Mononuclear cell (primary cell): ENCODE measurements around the gene ACSS1. TPM values are rescaled to one million over a fixed set of nuclear protein-coding genes. Genes with fewer than 3 reads are reported as not detected.
A peak's percentile ranks its signal among the peaks of the same experiment; 100 is the strongest.

Experiments
- H3K27me3 ChIP-seq: 2 replicates; pipeline ENCODE4 v1.6.0; 2011; ENCODE audit warnings: low read length, control low read depth; ENCODE audit not compliant: insufficient read depth
- H3K4me1 ChIP-seq: 2 replicates; pipeline ENCODE4 v1.5.1; 2011; ENCODE audit warnings: mild to moderate bottlenecking, low read length, control low read depth; ENCODE audit not compliant: insufficient read depth
- H3K4me3 ChIP-seq: 2 replicates; pipeline ENCODE4 v1.5.1; 2011; ENCODE audit warnings: mild to moderate bottlenecking, low read length, moderate library complexity
- H3K9me3 ChIP-seq: 2 replicates; pipeline ENCODE4 v1.5.1; 2011; ENCODE audit warnings: low read depth, mild to moderate bottlenecking, control low read depth, low read length
- total RNA-seq: library from RNA; depleted of rRNA; stranded (reverse); fragments of >200 nt; gene quantifications from one replicate; pipeline ENCODE4 v1.2.3, GENCODE V29; 2012

ACSS1 gene
- total RNA-seq, 1 donor, result 8.0 TPM

DNA sequence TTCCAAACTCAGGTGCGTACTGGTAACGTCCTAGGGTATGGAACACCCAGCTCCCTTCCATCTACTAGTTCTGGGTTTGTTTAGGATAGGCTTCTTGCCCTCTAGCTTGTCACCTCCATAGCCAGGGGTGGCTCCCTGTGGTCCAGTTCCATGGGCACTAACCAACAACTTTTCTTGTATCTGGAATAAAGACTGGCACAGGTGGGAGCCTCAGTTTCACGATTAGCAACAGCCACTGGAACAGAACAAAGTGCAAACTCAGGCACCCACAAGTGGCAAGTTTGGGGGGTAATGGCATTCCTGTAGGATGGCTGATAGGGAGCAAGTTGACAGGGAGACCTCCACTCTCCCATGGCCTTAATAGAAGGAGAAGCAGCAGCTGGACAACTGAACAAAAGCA lies 59.8 kb downstream of the ACSS1 start:
- Histone ChIP-seq H3K4me1 (peaks cover 20% of the 10 kb centered on the region), H3K27me3 (no peaks in the 10 kb centered on the region), H3K4me3 (no peak overlapping the region), H3K9me3 (no peaks in the 10 kb centered on the region)

- Histone ChIP-seq H3K4me1 (peaks cover 27% of the 10 kb centered on the region), H3K4me3 (no peak overlapping the region), H3K27me3 (no peaks in the 10 kb centered on the region)
These were observed 61.2 kb downstream of the ACSS1 start for GRCh38 chr20:24996449-24997377.

GRCh38 chr20:24995741-24996448 lies 62.0 kb downstream of the ACSS1 start:
- peaks cover 35% of the 10 kb centered on the region for H3K4me1 ChIP-seq
- no peaks in the 10 kb centered on the region for H3K9me3 ChIP-seq
- H3K4me3 ChIP-seq, result no peak overlapping the region
- no peaks in the 10 kb centered on the region for H3K27me3 ChIP-seq

More at GRCh38 chr20:24996449-24997377, 61.2 kb downstream of the ACSS1 start:
- no peaks in the 10 kb centered on the region for H3K9me3 ChIP-seq

DNA sequence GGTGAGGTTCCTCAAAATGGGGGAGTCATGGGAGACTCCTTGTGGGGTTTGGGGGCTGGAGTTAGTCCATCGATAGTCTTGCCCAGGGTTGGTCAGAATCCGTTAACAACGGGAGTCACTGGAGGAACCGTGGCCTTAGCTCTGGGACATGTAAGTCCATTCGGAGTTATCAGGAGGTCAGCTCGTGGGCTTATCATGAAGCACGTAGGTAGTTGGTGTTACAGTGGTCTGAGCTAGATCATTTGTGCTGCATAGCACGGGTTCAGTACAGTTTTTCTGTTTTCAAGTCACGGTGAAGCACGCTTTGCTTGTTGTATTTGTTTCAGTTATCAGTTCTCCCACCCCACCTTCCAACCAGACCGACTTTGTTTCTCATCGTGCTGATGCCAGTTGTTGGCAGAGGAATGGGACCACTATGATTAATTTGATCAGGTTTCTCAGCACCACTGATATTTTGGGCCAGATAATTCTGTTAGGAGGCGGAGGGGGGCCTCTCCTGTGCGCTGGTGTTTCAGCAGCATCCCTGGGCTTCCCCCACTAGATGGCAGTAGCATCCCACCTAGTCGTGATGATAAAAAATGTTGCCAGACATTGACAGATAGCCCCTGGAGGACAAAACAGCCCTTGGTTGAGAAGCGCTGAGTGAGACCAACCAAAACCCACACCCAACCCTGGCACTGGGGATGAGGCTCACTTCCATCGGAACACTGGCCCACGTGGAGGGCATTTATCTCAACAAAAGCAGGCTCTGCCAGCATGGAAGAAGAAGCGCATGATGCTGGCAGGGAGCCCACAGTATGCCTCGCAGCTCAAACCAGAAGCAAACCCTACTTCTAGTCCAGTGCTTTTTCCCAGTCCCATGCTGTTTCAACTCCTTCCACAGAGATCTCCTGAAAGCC lies 63.2 kb downstream of the ACSS1 start:
- Histone ChIP-seq H3K4me1 (peaks cover 39% of the 10 kb centered on the region), H3K4me3 (no peak overlapping the region), H3K27me3 (no peaks in the 10 kb centered on the region), H3K9me3 (no peaks in the 10 kb centered on the region)

GRCh38 chr20:24994186-24994465 lies 63.8 kb downstream of the ACSS1 start:
- H3K27me3 ChIP-seq, result no peaks in the 10 kb centered on the region
- no peaks in the 10 kb centered on the region for H3K9me3 ChIP-seq
- no peak overlapping the region for H3K4me3 ChIP-seq
- peaks cover 45% of the 10 kb centered on the region for H3K4me1 ChIP-seq

GRCh38 chr20:24993337-24994185 lies 64.4 kb downstream of the ACSS1 start:
- peaks cover 50% of the 10 kb centered on the region for H3K4me1 ChIP-seq
- H3K4me3 ChIP-seq, result peak overlapping the region; percentile 83
- no peaks in the 10 kb centered on the region for H3K27me3 ChIP-seq
- no peaks in the 10 kb centered on the region for H3K9me3 ChIP-seq

DNA sequence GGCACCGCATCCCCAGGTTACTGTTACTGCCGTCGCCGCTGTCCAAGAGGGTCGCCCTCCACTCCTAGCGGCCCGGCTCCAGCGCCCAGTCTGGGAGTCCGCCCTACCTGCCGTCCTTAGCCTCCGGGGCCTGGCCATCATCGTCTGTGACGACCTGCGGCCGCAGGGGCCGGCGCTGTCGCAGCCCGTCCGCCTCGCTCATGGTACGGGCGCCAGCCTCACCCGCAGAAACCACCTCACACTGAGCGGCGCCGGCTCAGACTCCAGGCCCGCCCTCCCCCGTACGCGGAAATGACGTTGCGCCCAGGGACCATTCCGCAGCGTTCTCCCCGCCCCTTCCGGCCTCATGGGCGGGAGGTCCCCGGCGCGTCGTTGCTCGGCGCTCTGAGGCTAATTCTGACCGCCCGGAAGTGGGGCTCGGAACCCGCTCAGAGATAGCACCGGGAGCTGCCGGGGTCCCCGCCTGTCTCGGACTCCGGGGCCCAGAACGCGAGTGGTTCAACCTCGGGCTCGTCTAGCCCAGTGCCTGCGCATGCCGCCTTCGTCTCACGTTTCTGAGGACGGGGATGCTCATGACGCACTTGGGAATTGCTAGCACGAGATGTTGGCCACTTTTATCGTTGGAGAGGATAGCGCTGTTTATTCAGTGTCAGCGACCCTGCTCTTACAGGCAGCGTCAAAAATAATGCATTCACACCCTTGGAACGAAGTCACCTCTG lies 65.3 kb downstream of the ACSS1 start, which contains the start of gene APMAP:
APMAP (minus strand) TSS at position 265 of the 719 bp plus-strand sequence; CDS start at position 202, 63 bp downstream.
- H3K9me3 ChIP-seq, result no peaks in the 10 kb centered on the region
- no peaks in the 10 kb centered on the region for H3K27me3 ChIP-seq
- peak within 1 kb of the TSS; percentile 83 for H3K4me3 ChIP-seq
- H3K4me1 ChIP-seq, result peaks cover 59% of the 10 kb centered on the region

DNA sequence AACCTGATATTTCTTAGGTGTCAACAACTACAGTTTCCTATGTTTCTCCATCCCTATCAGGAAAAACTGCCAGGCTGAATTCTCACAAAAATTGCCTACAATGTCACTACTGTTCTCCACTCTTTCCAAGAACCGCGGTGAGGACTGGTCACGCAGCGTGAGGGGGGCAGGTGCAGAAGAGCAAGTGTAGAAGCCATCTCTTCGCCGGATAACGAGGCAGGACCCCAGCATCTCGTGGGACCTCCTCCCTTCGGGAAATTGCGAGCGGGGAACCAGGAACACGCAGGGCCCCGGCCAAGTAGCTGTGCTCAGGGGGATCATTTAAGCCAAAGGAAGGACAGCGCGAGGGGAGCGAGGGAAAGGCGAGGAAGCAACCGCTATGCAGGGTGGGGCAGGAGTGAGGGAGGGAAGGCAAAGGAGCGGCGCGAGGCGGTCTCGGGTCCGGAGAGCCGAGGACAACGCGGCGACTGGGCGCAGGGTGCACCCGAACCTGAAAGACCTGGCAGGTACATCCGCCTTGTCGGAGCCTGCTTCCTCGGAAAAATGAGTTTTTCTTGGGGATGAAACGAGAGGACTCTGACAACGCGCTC lies 65.9 kb downstream of the ACSS1 start:
- Histone ChIP-seq H3K4me3 (peak overlapping the region; percentile 83), H3K4me1 (peaks cover 64% of the 10 kb centered on the region), H3K9me3 (no peaks in the 10 kb centered on the region), H3K27me3 (no peaks in the 10 kb centered on the region)

DNA sequence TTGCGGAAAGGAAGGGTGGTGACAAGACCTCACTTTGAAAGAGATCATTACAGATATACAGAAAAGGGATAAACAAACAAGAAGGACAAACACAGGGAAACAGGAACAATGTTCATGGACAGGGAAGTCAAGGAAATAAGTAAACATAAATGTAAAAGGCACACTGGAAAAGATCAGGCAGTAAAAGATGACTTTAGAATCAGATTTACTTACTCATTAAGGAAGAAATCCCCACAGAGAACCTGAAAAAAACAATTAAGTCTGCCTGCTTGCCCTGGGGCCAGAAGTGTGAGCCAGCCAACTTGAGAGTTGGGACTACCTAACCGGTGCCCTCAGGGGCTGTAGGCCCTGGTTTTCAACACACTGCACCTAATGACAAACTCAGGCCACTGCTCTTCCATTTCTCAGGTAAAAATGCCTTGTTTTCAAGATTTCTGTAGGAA lies 67.1 kb downstream of the ACSS1 start:
- no peaks in the 10 kb centered on the region for H3K9me3 ChIP-seq
- no peaks in the 10 kb centered on the region for H3K27me3 ChIP-seq
- H3K4me3 ChIP-seq, result peak overlapping the region; percentile 1
- H3K4me1 ChIP-seq, result peaks cover 76% of the 10 kb centered on the region

GRCh38 chr20:24989162-24989561 lies 68.8 kb downstream of the ACSS1 start:
- Histone ChIP-seq H3K4me1 (peaks cover 81% of the 10 kb centered on the region), H3K4me3 (no peak overlapping the region), H3K27me3 (no peaks in the 10 kb centered on the region), H3K9me3 (no peaks in the 10 kb centered on the region)

DNA sequence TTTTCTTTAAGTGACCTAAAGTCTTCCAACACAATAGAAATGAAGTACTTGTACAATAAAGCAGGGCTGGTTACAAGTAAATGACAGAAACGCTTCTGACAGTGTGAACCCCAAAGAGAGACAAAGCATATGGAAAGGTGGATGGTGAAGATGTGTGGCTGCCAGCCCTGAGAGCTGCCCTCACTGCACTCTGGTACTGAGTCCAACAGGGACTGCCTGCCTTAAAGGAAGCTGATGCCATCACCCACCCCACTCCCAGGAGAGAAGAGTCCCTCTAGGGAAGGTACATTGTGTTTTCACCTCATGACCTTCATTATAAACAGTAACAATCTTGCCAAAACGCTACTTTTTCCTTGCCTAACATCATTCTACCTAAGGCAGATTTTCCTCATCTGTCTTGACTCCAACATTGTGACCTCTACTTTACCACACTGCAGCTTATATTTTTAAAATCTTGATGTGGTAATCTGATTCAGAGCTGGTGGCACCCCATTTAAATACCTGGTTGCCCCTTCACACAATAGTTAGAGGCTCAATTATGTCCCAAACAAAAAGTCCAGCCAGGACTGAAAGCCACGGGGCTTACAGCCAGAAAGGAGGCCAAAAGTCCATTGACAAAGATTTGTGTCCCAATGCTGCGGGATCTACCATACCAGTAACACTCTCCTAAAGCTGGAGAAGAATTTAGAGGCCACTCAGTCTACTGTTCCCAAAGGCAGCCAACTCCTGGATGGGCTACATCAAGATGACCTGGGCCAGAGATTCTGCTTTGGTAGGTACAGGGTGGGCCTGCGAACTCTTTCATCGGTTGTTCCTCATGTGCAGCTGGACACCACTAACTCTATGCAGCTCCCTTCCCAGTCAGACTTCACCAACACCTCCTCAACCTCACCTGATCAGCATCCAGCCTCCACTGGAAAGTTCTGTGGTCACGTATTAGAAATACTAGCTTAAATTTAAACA lies 69.8 kb downstream of the ACSS1 start:
- H3K27me3 ChIP-seq, result no peaks in the 10 kb centered on the region
- no peaks in the 10 kb centered on the region for H3K9me3 ChIP-seq
- H3K4me1 ChIP-seq, result peaks cover 79% of the 10 kb centered on the region
- no peak overlapping the region for H3K4me3 ChIP-seq

DNA sequence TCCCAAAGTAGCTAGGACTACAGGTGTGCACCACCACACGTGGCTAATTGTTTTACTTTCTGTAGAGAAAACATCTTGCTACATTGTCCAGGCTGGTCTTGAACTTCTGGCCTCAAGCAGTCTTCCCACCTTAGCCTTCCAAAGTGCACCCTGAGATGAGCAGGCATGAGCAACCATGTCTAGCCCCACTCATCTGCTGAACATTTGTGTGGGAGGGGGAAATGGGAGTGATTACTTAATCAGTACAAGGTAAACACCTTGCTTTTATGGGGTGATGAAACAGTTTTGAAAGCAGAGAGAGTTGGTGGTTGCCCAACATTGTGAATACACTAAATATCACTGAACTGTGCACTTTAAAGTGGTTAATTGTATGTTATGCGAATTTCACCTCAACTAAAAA lies 70.7 kb downstream of the ACSS1 start:
- Histone ChIP-seq H3K4me1 (peaks cover 79% of the 10 kb centered on the region), H3K9me3 (no peaks in the 10 kb centered on the region), H3K27me3 (no peaks in the 10 kb centered on the region), H3K4me3 (no peak overlapping the region)
